HG02840 (cell line): Measurements from ENCODE around the gene NR2F1-AS1.

Experiments
- ATAC-seq: cut with Tn5 transposase; IDR thresholded peaks from one replicate; pipeline ENCODE4 v1.9.1; 2021; ENCODE audit warnings: mild to moderate bottlenecking, moderate library complexity, moderate number of reproducible peaks; ENCODE audit not compliant: unreplicated experiment, low FRiP score

The NR2F1-AS1 gene

DNA sequence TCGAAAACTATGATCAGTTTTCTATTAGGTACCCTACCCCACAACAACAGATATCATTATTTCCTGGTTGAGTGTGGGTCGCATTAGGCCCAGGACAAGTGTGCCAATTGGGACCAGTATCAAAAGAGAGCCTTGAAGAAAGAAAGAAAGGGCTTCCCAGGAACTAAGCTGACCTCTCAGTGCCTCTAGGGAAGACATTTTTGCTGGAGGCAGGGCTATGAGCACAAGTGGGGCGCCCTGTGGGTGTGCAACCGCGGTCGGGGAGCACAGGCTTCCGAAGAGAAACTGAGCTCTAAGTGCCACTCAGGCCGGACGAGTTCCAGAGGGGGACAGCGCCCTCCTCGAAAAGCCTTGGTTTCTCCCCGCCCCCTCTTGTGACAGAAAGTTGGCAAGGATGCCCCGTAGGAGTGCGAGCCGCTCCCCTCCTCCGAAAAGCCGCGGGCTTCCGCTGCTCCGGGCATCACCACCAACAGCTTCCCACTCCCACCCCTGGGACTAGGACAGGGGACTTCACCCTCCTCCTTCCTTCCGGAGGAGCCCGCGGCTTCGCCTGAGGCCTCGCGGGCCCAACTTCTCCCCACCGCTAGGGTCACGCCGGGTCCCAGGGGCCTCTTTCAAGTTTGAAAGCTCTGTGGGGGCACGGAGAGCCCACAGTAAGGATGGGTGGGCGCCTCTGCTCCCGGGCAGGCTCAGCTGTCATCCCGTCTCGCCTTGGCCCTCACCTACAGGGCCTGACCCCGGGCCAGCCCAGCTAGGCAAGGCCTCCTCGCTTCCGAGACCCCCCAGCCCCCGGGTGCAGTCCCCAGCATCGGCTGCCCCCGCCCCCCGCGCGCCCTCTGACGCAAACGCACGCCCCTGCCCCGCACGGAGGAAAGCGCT lies 2.0 kb downstream of the NR2F1-AS1 start:
- ATAC-seq = no peak

DNA sequence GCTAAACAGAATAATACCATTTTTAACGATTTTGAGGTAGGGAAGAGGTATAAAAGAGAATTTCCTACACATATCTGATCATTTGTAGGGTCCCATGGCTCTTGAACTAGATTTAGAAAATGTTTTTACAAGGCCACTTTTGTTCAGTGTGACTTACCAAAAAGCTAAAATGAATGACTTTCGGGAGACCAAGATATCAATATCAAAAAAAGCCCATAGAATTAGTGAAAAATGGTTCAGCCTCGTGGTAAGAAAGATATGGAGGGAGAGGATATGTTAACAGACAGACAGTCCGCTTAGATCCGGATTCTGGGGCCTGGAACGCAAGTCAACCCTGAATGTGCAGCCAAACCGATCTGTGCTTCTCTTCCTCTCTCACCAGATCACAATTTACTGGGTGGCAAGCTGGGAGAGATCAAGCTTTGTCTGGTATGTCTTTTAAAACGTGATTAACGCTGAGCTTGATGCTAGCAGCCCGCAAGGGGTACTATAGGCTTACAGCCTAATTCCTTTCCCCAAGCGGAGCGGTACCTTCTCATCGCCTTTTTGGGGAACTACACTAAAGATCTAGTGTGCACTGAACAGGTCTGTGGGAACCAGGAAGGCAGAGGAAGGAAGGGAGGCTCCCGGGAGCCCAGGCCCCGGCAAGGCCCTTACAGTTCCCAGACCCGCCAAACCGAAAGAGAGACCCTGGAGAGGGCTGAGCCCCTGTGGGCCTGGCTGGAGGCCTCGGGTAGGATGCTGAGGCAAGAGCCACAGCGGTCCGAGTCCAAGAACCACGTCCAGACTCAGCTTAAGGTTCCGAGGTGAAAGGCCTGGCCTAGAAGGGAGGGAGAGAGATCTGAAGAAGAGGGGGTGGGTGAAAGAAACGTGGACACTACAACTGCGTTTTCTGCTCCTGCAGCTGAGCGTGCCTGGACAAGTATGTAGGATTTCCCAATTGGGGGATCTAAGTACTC lies 2.9 kb downstream of the NR2F1-AS1 start:
- no peak for ATAC-seq

DNA sequence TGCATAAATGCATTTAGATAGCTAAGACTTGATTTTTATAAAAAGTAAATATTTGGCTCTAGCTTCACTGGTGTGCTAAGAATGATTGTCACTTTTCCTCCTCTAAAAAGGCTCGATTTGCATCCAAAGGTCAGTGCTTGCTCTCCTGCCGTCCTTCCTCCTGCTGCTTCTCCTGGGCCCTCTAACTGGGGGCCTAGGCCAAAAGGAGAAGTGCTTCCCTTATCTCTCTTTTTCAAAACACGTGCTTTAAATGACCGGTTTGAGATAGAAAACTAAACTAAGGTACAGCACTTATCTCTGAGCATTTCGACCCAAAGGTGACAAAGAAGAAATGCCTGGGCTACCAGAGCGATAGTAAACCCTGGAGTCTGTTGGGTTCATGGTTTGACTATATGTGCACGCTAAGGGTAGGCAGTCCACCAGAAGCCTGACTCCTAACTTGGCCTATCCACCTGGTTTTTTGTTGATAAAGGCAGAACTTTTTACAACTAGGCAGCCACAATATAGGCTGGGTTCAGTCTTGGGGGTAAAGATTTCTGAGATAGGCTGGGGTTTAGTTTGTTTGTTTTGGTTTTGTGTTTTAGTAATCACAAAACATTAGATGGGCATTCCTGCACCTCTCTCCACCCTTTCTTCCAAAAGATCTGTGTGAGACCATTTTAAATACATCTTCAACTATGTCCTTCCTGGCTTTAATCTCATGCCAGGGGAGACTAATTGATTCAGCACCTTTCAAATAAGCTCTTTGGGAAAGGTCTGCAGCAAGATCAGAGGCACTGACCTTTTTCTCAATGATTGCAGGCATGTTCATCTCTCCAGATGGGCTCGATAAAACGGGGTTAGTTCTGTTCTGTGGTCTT lies 3.8 kb downstream of the NR2F1-AS1 start:
- no peak for ATAC-seq

DNA sequence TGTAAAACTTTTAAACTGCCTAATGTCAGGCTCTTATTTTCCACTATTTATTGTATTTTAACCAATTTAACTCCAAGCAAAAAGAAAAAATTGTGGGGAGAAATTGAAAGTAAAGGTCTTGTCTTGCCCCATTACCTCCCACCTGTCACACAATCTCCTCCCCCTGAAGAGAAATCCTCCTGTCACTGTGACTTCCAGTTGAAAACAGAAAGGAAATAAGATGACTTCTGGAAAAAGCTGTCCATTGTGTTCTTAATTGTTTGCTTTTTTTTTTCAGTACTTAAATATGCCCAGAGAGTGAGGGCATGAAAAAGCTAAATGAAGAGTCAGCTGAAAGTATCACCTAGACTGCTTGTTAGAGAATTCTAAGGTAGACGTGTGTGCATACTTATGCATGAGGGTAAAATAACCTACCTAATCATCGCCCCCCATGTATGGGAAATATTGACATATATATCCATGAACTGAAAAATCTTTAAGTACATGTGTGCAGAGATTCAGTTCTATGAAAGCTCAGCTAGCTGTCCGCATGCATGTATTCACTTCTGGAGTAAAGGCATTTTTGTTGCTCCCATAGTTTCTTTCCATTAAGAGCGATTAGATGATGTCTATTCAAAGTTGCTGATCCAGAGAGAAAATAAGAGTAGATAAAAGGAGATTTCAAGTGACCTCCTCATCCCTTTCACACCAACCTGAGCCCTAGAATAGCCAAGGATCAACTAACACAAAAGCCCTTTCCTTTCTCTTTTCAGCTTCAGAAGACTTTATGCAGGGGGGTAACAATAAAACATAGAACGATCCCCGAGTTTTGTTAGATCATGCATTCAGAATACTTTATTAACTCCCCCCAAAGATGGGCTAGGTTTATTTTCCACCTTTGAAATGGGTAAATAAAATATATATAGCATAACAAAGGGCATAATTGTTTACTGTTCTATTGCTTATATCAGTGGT lies 5.3 kb downstream of the NR2F1-AS1 start:
- ATAC-seq = no peak

DNA sequence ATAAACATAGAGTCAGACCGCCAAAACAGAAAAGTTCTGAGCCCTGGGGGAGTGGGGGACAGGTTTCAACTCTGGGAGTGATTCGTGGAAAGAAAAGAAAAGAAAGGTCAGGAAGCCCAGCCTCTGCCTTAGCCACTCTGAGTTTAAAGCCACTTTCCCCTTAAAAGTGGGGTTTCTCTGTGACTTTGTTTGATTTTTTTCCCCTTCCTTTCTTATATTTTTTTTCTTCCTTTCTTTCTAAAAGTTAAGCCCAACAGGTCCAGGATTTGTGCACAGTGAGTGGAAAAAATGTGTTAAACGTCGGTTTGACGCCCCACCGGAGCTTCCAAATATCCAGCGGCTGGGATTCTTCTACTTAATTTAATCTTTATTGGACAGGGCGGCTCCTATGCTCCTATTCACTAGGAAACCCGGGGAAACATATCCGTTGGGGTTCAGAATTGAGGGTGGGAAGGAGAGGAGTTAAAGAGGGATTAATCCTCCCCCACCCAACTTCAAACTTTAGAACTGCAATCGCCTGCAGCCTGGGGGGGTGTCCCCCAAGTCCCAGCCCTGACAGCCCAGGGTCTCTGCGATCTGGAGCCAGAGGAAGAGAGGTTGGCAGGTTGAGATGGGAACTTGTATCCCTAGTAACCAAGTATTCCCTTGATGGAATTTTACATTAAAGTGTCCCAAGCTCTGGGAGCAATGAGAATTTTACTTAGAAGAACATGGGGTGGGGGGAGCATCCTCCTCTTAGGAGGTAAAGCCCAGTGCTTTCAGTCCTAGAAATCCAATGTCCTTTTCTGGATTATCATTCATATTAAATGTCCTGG lies 6.3 kb downstream of the NR2F1-AS1 start:
- no peak for ATAC-seq

DNA sequence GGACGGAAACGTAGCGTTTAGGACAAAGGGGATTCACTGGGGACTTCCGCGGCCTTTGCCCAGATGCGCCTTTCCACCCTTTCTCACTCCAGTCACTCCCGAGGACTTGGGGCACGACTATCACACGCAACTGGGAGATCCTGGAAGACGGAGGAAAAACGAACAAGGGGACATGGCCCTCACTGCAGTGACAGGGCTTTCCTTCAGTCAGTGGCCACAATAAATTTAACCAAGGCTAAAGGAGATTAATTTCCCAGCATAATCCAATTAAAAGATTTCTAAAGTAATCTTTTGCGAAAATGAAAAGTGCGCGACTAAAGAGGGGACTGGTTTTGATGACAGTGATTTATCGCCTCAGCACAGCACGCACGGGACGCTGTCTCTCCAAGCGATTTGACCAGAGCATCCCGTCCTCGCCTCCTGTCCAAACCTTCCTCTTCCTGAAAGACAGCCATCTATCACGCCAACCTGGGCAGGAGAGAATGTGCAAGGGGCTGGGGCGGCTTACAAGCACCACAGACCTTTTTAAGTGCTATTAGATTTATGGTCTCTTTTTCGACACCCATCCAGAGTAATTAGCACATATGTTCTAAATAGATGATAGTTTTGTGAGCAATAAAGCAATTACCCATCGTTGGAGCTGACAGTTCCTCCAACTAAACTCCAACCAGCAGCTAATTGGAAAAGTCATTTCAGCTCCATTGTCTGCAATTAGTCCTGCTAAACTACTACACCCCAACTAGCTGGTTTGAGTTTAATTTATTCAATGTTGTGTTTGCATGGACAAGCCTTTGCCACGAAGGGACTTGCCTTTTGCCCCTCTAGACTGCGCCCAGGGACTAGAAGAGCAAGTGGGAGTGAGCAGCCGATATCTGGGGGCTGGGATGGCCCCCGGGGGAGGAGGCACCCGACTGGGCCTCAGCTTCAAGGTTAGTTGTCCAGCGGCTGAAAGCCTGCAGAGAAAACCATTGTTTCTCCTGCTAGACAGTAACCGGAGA lies 7.4 kb downstream of the NR2F1-AS1 start:
- ATAC-seq = no peak

DNA sequence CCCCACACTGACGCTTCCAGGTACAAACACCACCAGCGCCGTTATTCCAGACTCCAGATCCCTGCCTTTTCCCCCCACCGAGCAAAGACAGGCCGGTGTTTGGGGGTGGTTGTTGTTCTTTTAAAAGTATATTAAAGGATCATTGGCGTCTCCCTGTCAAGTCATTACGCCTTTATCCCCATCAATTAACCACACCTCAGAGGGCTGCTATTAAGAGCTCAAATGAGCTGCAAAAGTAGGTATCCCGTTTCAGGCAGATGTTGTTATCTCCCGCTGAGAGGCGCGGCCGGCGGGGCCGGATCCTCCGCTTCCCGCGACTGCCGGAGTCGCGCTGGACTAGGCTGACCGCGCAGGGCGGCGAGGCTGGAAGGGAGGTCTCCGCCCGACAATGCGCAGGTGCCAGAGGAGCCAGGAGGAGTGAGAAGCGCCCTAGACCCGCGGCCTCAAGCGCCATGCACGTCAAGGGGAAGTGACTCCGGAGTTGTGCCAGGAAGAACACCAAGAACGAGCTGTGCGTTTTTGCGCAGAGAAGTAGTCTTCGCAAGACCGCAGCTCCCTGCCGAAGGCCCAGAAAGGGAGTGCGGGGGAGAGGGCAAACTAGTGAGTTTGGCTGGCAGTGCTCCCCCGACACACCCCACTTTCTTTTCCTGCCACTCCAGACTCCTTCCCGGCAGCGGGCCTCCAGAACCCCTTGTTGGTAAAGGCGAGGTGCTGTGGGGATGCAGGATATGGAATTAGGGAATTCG lies 8.2 kb downstream of the NR2F1-AS1 start:
- no peak for ATAC-seq

DNA sequence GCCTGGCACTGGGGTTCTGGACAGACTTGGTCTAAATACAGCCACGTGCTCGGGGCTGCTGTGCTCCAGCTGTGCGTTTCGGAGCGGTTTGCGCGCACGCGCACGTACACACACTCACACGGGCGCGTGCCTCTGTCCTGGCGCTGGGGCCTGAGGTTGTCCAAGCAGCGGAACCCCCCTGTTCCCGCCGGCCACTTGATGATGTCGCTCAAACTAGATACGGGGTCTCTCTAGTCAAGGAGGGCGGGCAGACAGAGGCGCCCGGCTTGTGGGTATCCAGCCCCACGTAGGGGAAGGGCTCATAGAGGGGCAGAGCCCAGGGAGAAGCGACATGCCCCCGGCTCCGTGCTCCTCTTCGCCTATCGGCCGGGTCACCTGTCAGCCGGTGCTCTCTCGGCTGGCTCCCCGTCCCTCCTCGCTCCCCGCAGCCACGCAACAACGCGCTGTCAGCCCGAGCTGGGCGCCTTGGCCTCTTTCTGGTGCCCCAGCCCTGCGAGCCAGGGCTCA lies 8.9 kb downstream of the NR2F1-AS1 start:
- ATAC-seq = no peak

DNA sequence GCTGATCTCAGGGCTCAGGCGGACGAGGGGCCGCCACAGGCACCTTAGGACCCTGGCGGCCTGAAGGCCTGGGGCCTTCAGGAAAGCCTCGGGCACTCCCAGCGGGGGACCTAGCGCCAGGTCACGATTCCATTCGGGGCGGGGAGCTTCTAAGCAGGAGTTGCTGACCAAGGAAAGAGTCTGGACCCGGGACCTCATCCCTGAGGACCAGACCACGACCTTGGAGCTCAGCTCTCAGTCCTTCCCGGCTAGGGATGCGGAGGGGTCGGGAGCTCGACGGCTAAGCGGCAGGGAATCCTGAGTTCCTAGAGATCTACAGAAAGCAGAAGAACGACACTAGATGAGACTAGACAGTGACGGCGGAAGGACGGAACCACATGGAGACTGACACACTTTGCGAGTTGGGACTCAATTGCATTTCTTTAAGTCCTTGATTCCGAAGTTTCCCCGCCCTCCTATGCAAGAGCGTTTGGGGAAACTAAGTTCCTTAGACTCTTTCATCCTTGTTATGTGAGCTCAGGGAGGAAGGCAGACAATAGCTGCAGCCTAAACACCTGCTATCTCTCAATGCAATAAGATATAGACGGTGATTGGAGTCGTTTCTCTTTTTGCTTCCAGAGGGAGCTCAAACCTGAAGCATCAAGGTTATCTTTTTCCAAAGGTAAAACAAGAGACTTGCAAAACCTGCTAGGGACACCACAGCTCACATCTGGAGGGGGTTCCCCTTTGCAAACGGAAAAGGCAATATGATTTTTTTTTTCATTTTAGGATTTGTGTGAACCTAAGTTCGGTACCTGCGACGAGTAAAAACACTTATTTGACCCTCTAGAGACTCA lies 9.7 kb downstream of the NR2F1-AS1 start:
- ATAC-seq = no peak

DNA sequence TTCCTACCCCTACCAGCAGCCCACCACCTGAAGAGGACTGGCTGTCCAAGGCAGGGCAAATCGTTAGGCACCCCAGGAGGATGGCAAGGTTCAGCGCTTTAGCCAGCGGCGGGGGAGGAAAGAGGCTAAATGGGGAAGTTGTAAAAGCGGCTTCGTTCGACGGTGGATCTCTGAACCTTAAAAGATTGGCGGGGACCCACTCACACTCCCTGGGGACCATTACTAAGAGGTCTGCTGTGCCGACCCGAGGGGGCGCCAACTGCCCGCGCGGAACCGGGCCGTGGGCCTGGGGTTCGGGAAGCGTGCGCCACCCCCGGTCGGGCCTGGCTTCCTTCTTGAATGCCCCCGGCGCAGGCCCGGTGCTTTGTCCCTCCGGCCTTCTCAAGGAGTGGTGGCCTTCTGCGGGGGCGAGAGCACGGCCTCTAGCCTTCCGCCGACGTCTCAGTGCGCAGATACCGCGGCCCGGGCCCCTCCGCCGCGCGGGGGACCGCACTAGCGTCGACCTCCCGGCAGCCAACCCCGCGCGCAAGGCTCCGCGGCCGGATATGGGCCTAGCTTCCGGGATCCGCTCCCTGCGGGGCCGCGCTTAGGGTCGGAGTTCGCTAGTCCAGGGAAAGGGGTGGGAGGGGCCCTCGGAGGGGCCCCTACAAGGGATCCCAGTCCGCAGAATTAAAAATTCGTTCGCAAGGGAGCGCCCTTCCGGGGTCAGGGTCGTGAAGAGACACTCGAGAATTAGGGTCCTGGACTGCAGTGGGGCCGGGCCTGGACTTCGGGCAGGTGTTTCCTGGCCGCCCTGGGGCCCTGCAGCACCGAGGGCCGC lies 10.5 kb downstream of the NR2F1-AS1 start:
- no peak for ATAC-seq

DNA sequence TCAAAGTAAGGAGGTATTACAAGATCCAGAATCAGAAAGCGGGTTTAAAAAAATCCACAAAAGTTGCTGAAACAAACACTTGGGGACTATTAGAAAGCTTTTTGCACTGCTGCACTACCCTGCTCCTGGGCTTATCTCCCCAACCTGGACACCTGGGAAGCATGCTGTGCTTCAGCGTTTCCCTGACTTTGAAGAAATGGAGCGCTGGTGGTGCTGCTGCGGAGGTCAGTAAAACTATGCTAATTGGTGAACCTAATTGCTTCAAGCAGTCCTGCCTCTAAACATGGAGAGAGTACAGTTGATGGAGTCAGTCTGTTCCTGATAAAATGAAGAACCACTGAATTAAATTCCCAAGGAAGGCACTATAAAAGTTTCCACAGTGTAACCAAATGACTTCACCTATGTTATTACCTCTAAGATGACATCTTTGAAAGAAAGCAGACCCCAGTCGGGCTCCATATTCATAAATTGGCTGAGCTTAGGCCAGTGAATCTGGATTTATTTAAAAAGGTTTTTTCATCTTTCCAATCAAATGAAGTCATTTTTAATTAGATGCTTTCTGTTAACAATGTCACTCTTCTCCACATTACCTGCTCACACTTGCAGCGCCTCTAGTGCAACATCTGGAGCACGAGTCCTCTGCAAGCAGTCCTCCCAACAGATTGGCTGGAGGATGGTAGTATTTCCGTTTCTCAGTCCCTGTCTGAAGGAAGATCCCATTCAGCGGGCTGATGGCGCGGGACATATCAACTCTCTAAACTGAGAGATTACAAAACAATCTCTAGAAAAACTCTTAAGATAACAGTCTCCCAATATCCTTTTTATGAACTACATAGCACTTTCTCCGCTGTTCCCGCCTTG lies 11.5 kb downstream of the NR2F1-AS1 start:
- ATAC-seq = no peak

DNA sequence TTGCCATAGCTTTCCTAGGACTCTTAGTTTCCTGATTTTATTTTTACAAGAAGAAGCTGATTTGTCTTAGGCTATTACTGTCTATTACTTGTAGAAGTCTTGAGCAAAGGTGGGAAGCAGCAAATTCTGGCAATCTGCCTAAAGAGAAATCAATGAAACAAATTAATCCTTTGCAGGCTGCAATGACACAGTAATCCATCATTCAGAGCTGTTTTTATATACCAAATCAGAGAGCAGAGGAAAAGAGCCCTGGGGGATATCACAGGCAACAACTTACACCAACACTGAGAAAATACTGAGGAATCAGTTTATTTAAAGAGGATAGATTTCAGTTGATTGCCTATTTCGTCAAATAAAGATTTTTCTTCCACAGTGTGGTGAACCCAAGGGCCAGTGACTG lies 13.6 kb downstream of the NR2F1-AS1 start:
- ATAC-seq = no peak

DNA sequence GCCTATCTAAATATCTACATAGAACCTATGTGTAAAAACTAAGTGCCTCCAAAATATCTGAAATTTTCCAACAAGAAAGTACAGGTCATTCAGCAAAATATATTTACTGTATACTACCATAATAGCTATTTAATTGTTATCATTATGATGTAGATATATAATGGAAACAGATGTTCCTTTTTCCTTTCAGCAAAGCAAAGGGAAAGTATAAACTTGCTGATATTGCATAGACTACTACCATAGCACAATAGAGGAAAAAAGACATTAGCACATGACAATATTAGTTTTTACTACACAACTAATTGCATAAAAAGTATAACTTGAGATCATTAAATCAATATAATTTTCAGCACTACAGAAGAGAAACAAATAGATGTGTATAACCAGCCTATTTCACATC lies 14.9 kb downstream of the NR2F1-AS1 start:
- no peak for ATAC-seq
